HEK293 (cell line): ENCODE results near the gene BMAL1.

ENCODE experiments used
- CTCF ChIA-PET: fragments of 350-600 bp; formaldehyde crosslinking; extraction: SDS; loops from one replicate; lab custom pipeline; 2021; ENCODE audit warnings: antibody characterized with exemption; lab: Yijun Ruan, JAX
- POLR2A ChIA-PET: fragments of 300-600 bp; formaldehyde crosslinking; extraction: SDS; loops from one replicate; lab custom pipeline; 2020; ENCODE audit warnings: antibody characterized with exemption, inconsistent platforms; lab: Yijun Ruan, JAX
- H3K27ac ChIP-seq: fragments of 200-500 bp; sonication (Bioruptor generic); 2 replicates; pipeline ENCODE4 v1.5.1; 2014; ENCODE audit warnings: low read depth, low read length, control low read depth, inconsistent platforms; ENCODE audit errors: extremely low read depth
- H3K36me3 ChIP-seq, 2 experiments: fragments of 200-500 bp in 1 of 2; sonication (Bioruptor generic) in 1 of 2; 1 replicate in 1 of 2; 2 replicates in 1 of 2; pipeline ENCODE4 v1.5.1; 2014 to 2017; ENCODE audit warnings: inconsistent platforms in 2 of 2, low read length in 2 of 2; ENCODE audit not compliant: control insufficient read depth in 2 of 2, insufficient read depth in 1 of 2
- H3K4me1 ChIP-seq: fragments of 200-500 bp; sonication (Bioruptor generic); 2 replicates; pipeline ENCODE4 v1.5.1; 2014; ENCODE audit warnings: mild to moderate bottlenecking, low read length, inconsistent platforms; ENCODE audit not compliant: control insufficient read depth, insufficient read depth
- H3K4me3 ChIP-seq: 2 replicates; pipeline ENCODE4 v1.5.1; 2011; ENCODE audit warnings: low read depth, mild to moderate bottlenecking, control low read depth, low read length, moderate library complexity
- H3K9me3 ChIP-seq: fragments of 200-500 bp; sonication (Bioruptor generic); 2 replicates; pipeline ENCODE4 v1.5.1; 2014; ENCODE audit warnings: low read depth, low read length, inconsistent platforms; ENCODE audit not compliant: control insufficient read depth, insufficient read depth
- PRDM1 ChIP-seq: fragments of 450-650 bp; formaldehyde crosslinking; IDR thresholded peaks from 2 replicates; pipeline ENCODE4; 2016; ENCODE audit warnings: missing biosample characterization, missing genetic modification characterization
- SCRT1 ChIP-seq: fragments of 450-650 bp; formaldehyde crosslinking; IDR thresholded peaks from 2 replicates; pipeline ENCODE4 v1.5.1; 2016; ENCODE audit warnings: missing biosample characterization, missing genetic modification characterization, borderline replicate concordance
- SCRT2 ChIP-seq: fragments of 450-650 bp; formaldehyde crosslinking; IDR thresholded peaks from 2 replicates; pipeline ENCODE4 v1.5.1; 2016; ENCODE audit warnings: missing biosample characterization, missing genetic modification characterization
- SETDB1 ChIP-seq: IDR thresholded peaks from one replicate; pipeline ENCODE4 v1.6.1; 2017; ENCODE audit warnings: mild to moderate bottlenecking, low read length, moderate library complexity, mixed read lengths; ENCODE audit not compliant: insufficient read length
- TCF7L2 ChIP-seq: IDR thresholded peaks from 2 replicates; pipeline ENCODE4 v1.6.1; 2011; ENCODE audit warnings: low read depth, mild to moderate bottlenecking, inconsistent platforms, low read length, moderate library complexity, borderline replicate concordance
- TRIM28 ChIP-seq: IDR thresholded peaks from 2 replicates; pipeline ENCODE4 v1.6.1; 2011; ENCODE audit warnings: low read length, control low read depth, borderline replicate concordance
- ZBTB21 ChIP-seq: fragments of 450-650 bp; formaldehyde crosslinking; IDR thresholded peaks from 2 replicates; pipeline ENCODE4 v1.5.1; 2017; ENCODE audit warnings: missing biosample characterization, missing genetic modification characterization
- ZBTB48 ChIP-seq: fragments of 450-650 bp; formaldehyde crosslinking; IDR thresholded peaks from 2 replicates; pipeline ENCODE4 v1.5.1; 2016; ENCODE audit warnings: missing biosample characterization, missing genetic modification characterization
- ZNF148 ChIP-seq: fragments of 450-650 bp; formaldehyde crosslinking; IDR thresholded peaks from 2 replicates; pipeline ENCODE4 v1.5.0; 2017; ENCODE audit warnings: missing biosample characterization, missing genetic modification characterization, borderline replicate concordance
- ZNF157 ChIP-seq: fragments of 450-650 bp; formaldehyde crosslinking; IDR thresholded peaks from 2 replicates; pipeline ENCODE4 v1.5.1; 2016; ENCODE audit warnings: missing biosample characterization, missing genetic modification characterization
- ZNF239 ChIP-seq: fragments of 450-650 bp; formaldehyde crosslinking; IDR thresholded peaks from 2 replicates; pipeline ENCODE4 v1.5.1; 2016; ENCODE audit warnings: missing biosample characterization, missing genetic modification characterization
- ZNF350 ChIP-seq: fragments of 450-650 bp; formaldehyde crosslinking; IDR thresholded peaks from 2 replicates; pipeline ENCODE4 v1.5.0; 2017; ENCODE audit warnings: missing biosample characterization, mild to moderate bottlenecking, missing genetic modification characterization
- ZNF366 ChIP-seq: fragments of 450-650 bp; formaldehyde crosslinking; conservative IDR thresholded peaks from 2 replicates; pipeline ENCODE4 v1.5.1; 2016; ENCODE audit warnings: missing biosample characterization, missing genetic modification characterization
- ZNF433 ChIP-seq: fragments of 450-650 bp; formaldehyde crosslinking; IDR thresholded peaks from 2 replicates; pipeline ENCODE4 v1.5.1; 2016; ENCODE audit warnings: missing biosample characterization, missing genetic modification characterization, low read depth
- ZNF747 ChIP-seq: fragments of 450-650 bp; formaldehyde crosslinking; IDR thresholded peaks from 2 replicates; pipeline ENCODE4 v1.5.1; 2016; ENCODE audit warnings: missing biosample characterization, missing genetic modification characterization
- TF ChIP-seq, protein P1 (sequence below): fragments of 450-650 bp; formaldehyde crosslinking; IDR thresholded peaks from 2 replicates; pipeline ENCODE4 v1.5.1; 2016; ENCODE audit warnings: missing biosample characterization, missing genetic modification characterization

BMAL1 gene

DNA sequence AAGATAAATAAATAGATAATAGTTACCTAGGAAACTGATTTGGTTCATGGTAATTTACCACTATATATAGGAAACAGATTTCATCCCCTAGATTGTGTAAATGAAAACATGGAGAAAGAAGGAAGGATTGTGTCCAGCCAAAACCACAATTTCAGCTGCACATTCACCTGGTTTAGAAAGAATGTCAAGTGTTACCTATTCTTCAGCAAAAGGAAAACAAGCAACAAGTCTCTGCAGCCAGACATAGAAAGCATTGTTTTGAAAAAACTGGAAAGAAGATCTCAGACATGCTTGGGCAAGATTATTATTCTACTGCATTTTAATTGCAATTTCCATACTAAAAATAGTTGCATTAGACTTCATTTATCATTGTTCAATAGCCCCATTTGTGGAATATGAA is 8.8 kb upstream of the BMAL1 start:
- ChIA-PET POLR2A (no interaction called here), CTCF (no interaction called here)
- Histone ChIP-seq H3K4me1 (no peaks in the 10 kb centered on the region), H3K4me3 (no peak overlapping the region), H3K36me3 (no peaks in the 10 kb centered on the region), H3K9me3 (no peaks in the 10 kb centered on the region), H3K27ac (no peak overlapping the region)
- TF ChIP-seq SCRT2 (peak; percentile 53; the same call in 1 of the 2 replicates), ZBTB21 (no peak)

GRCh38 chr11:13269775-13270174 is 7.8 kb upstream of the BMAL1 start:
- Histone ChIP-seq H3K36me3 (no peaks in the 10 kb centered on the region), H3K4me1 (no peaks in the 10 kb centered on the region)
- no peak for TF ChIP-seq ZNF747 (tag by site-specific recombination)
- TF ChIP-seq SCRT1 (tag by site-specific recombination), result no peak
- TF ChIP-seq ZNF433 (tag by site-specific recombination), result no peak
- TF ChIP-seq, protein P1, sequence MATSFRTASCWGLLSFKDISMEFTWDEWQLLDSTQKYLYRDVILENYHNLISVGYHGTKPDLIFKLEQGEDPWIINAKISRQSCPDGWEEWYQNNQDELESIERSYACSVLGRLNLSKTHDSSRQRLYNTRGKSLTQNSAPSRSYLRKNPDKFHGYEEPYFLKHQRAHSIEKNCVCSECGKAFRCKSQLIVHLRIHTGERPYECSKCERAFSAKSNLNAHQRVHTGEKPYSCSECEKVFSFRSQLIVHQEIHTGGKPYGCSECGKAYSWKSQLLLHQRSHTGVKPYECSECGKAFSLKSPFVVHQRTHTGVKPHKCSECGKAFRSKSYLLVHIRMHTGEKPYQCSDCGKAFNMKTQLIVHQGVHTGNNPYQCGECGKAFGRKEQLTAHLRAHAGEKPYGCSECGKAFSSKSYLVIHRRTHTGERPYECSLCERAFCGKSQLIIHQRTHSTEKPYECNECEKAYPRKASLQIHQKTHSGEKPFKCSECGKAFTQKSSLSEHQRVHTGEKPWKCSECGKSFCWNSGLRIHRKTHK (tag by site-specific recombination), result no peak
- TF ChIP-seq ZNF157 (tag by site-specific recombination), result no peak
- TF ChIP-seq ZNF350, result no peak
- no peak for TF ChIP-seq TCF7L2
- no peak for TF ChIP-seq SETDB1
- TF ChIP-seq TRIM28, result no peak
- no peak for TF ChIP-seq ZNF239 (tag by site-specific recombination)
- TF ChIP-seq, all 188 proteins: peak for 0
- Histone ChIP-seq H3K4me3 (no peak overlapping the region), H3K27ac (no peak overlapping the region), H3K9me3 (no peaks in the 10 kb centered on the region)
- ChIA-PET CTCF (interaction anchor here (0.6 to 0.7 kb wide), 2 partner anchors 60 to 1426 kb away, joined by 4 to 5 read pairs; no protein-coding TSS in a partner anchor), POLR2A (no interaction called here)

DNA sequence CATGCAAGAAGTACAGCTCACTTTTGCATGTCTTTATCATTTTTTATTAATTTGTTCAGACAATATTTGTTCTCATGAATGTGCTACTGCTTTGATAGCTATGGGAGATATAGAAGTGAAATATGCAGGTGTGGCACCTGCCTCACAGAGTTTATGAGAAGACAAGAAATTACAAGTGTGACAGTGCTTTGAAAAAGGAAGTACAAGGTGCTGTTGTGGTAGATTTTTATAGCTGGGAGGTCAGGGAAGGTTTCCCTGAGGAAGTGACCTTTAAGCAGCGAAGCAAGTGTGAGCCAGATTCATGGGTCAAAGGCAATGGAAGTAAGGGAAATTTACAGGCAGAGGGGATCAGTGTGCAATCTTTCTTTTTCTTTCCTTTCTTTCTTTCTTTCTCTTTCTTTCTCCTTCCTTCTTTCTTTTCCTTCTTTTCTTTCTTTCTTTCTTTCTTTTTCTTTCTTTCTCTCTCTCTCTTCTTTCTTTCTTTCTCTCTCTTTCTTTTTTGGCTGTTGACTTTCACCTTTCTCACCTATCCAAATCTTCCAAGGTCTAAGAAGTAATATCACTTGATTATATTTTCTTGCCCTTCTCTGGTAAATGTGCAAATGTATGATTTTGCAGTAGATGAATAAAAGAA is 6.4 kb upstream of the BMAL1 start:
- CTCF ChIA-PET, result interaction anchor here (0.6 to 0.9 kb wide), 3 partner anchors 63 to 73 kb away, joined by 3 to 4 read pairs (median 4); no protein-coding TSS in a partner anchor
- no peaks in the 10 kb centered on the region for H3K9me3 ChIP-seq
- H3K36me3 ChIP-seq, result no peaks in the 10 kb centered on the region
- TF ChIP-seq ZNF148 (tag by site-specific recombination) (no peak), PRDM1 (tag by site-specific recombination) (peak; percentile 56), ZNF366 (tag by site-specific recombination) (peak; percentile 73)
- TF ChIP-seq, all 188 proteins: peak for 2
- Histone ChIP-seq H3K4me3 (no peak overlapping the region), H3K4me1 (no peaks in the 10 kb centered on the region), H3K27ac (no peak overlapping the region)
- POLR2A ChIA-PET, result no interaction called here

- ChIA-PET POLR2A (no interaction called here), CTCF (interaction anchor here (0.6 to 1.7 kb wide), 2 partner anchors 59 to 973 kb away, joined by 3 to 8 read pairs; no protein-coding TSS in a partner anchor)
- Histone ChIP-seq H3K27ac (no peak overlapping the region), H3K36me3 (no peaks in the 10 kb centered on the region), H3K9me3 (no peaks in the 10 kb centered on the region), H3K4me1 (no peaks in the 10 kb centered on the region), H3K4me3 (peak overlapping the region; percentile 77)
- TF ChIP-seq SCRT2 (0 out of 2 replicates have a peak, but pooled peaks have one; percentile 42), ZBTB48 (tag by site-specific recombination) (no peak)
Measured at GRCh38 chr11:13276454-13276831, 1.1 kb upstream of the BMAL1 start.
